Measurements from ENCODE around the gene COL21A1.

The COL21A1 gene

GRCh38 chr6:56162081-56162480, 85.3 kb downstream of the COL21A1 start:
- no peaks in the 10 kb centered on the region for H3K9me3 ChIP-seq (ENCODE audit: control extremely low read depth in 1 of 5, control insufficient read depth in 4 of 5, insufficient read depth in 2 of 5, low read depth in 1 of 5, low read length in 4 of 5)
- no peak overlapping the region for H3K27ac ChIP-seq (ENCODE audit: insufficient read depth in 1 of 2, low read depth in 1 of 2, low read length in 2 of 2, poor library complexity in 1 of 2, severe bottlenecking in 2 of 2)
- no peak for DNase-seq
- H3K27me3 ChIP-seq (replicated peaks in 2 of 5; ENCODE audit: control insufficient read depth in 4 of 5, insufficient read depth in 5 of 5, low read length in 4 of 5): no peaks in the 10 kb centered on the region
- no peak overlapping the region for H3K4me3 ChIP-seq (ENCODE audit: control insufficient read depth in 1 of 7, extremely low read depth in 1 of 7, insufficient read depth in 4 of 7, low read depth in 2 of 7, low read length in 6 of 7)
- no peaks in the 10 kb centered on the region for H3K4me1 ChIP-seq (ENCODE audit: control extremely low read depth in 1 of 4, control insufficient read depth in 4 of 4, insufficient read depth in 4 of 4, low read length in 3 of 4)
- ChIA-PET CTCF (no interaction called here), POLR2A (no interaction called here)
- 100% methylated on average over 1 of the region's 1 CpG for WGBS (ENCODE audit: insufficient coverage)
- no peaks in the 10 kb centered on the region for H3K36me3 ChIP-seq (ENCODE audit: control insufficient read depth in 4 of 4, insufficient read depth in 4 of 4, low read length in 3 of 4)

GRCh38 chr6:56160489-56160888, 86.9 kb downstream of the COL21A1 start:
- Histone ChIP-seq H3K4me3 (ENCODE audit: control insufficient read depth in 1 of 7, extremely low read depth in 1 of 7, insufficient read depth in 4 of 7, low read depth in 2 of 7, low read length in 6 of 7) (no peak overlapping the region), H3K27ac (ENCODE audit: insufficient read depth in 1 of 2, low read depth in 1 of 2, low read length in 2 of 2, poor library complexity in 1 of 2, severe bottlenecking in 2 of 2) (no peak overlapping the region), H3K36me3 (ENCODE audit: control insufficient read depth in 4 of 4, insufficient read depth in 4 of 4, low read length in 3 of 4) (no peaks in the 10 kb centered on the region), H3K4me1 (ENCODE audit: control extremely low read depth in 1 of 4, control insufficient read depth in 4 of 4, insufficient read depth in 4 of 4, low read length in 3 of 4) (no peaks in the 10 kb centered on the region), H3K27me3 (replicated peaks in 2 of 5; ENCODE audit: control insufficient read depth in 4 of 5, insufficient read depth in 5 of 5, low read length in 4 of 5) (no peaks in the 10 kb centered on the region), H3K9me3 (ENCODE audit: control extremely low read depth in 1 of 5, control insufficient read depth in 4 of 5, insufficient read depth in 2 of 5, low read depth in 1 of 5, low read length in 4 of 5) (no peaks in the 10 kb centered on the region)
- WGBS (ENCODE audit: insufficient coverage): 94% methylated on average over 2 of the region's 2 CpGs
- POLR2A ChIA-PET: no interaction called here
- no peak for DNase-seq
- CTCF ChIA-PET: no interaction called here

- ChIA-PET POLR2A (no interaction called here), CTCF (interaction anchor here (0.7 kb wide), 1 partner anchor 35 kb away, joined by 3 read pairs; no protein-coding TSS in a partner anchor)
- WGBS (ENCODE audit: insufficient coverage): 93% methylated on average over 2 of the region's 2 CpGs
- no peaks in the 10 kb centered on the region for H3K4me1 ChIP-seq (ENCODE audit: control extremely low read depth in 1 of 4, control insufficient read depth in 4 of 4, insufficient read depth in 4 of 4, low read length in 3 of 4)
- H3K36me3 ChIP-seq (ENCODE audit: control insufficient read depth in 4 of 4, insufficient read depth in 4 of 4, low read length in 3 of 4): no peaks in the 10 kb centered on the region
- H3K27ac ChIP-seq (ENCODE audit: insufficient read depth in 1 of 2, low read depth in 1 of 2, low read length in 2 of 2, poor library complexity in 1 of 2, severe bottlenecking in 2 of 2): no peak overlapping the region
- no peak for DNase-seq
- no peaks in the 10 kb centered on the region for H3K27me3 ChIP-seq (replicated peaks in 2 of 5; ENCODE audit: control insufficient read depth in 4 of 5, insufficient read depth in 5 of 5, low read length in 4 of 5)
- peaks cover 0 to 3% (median 0%) of the 10 kb centered on the region in 5 experiments for H3K9me3 ChIP-seq (ENCODE audit: control extremely low read depth in 1 of 5, control insufficient read depth in 4 of 5, insufficient read depth in 2 of 5, low read depth in 1 of 5, low read length in 4 of 5)
- H3K4me3 ChIP-seq (ENCODE audit: control insufficient read depth in 1 of 7, extremely low read depth in 1 of 7, insufficient read depth in 4 of 7, low read depth in 2 of 7, low read length in 6 of 7): no peak overlapping the region
Measured at GRCh38 chr6:56158571-56158970, 88.8 kb downstream of the COL21A1 start.

- no peak overlapping the region for H3K4me3 ChIP-seq (ENCODE audit: control insufficient read depth in 1 of 7, extremely low read depth in 1 of 7, insufficient read depth in 4 of 7, low read depth in 2 of 7, low read length in 6 of 7)
- WGBS (ENCODE audit: insufficient coverage): 93% methylated on average over 2 of the region's 2 CpGs
- no peak for DNase-seq
- no peaks in the 10 kb centered on the region for H3K36me3 ChIP-seq (ENCODE audit: control insufficient read depth in 4 of 4, insufficient read depth in 4 of 4, low read length in 3 of 4)
- CTCF ChIA-PET: no interaction called here
- H3K27ac ChIP-seq (ENCODE audit: insufficient read depth in 1 of 2, low read depth in 1 of 2, low read length in 2 of 2, poor library complexity in 1 of 2, severe bottlenecking in 2 of 2): no peak overlapping the region
- H3K27me3 ChIP-seq (replicated peaks in 2 of 5; ENCODE audit: control insufficient read depth in 4 of 5, insufficient read depth in 5 of 5, low read length in 4 of 5): no peaks in the 10 kb centered on the region
- POLR2A ChIA-PET: no interaction called here
- peaks cover 0 to 3% (median 0%) of the 10 kb centered on the region in 5 experiments for H3K9me3 ChIP-seq (ENCODE audit: control extremely low read depth in 1 of 5, control insufficient read depth in 4 of 5, insufficient read depth in 2 of 5, low read depth in 1 of 5, low read length in 4 of 5)
- no peaks in the 10 kb centered on the region for H3K4me1 ChIP-seq (ENCODE audit: control extremely low read depth in 1 of 4, control insufficient read depth in 4 of 4, insufficient read depth in 4 of 4, low read length in 3 of 4)
Measured at GRCh38 chr6:56156643-56157042, 90.7 kb downstream of the COL21A1 start.

GRCh38 chr6:56155634-56156141, 91.7 kb downstream of the COL21A1 start:
- H3K27me3 ChIP-seq (replicated peaks in 2 of 5; ENCODE audit: control insufficient read depth in 4 of 5, insufficient read depth in 5 of 5, low read length in 4 of 5): no peaks in the 10 kb centered on the region
- no CpG with 5 or more reads among the region's 4 CpGs for WGBS (ENCODE audit: insufficient coverage)
- H3K4me3 ChIP-seq (ENCODE audit: control insufficient read depth in 1 of 7, extremely low read depth in 1 of 7, insufficient read depth in 4 of 7, low read depth in 2 of 7, low read length in 6 of 7): no peak overlapping the region
- H3K27ac ChIP-seq (ENCODE audit: insufficient read depth in 1 of 2, low read depth in 1 of 2, low read length in 2 of 2, poor library complexity in 1 of 2, severe bottlenecking in 2 of 2): no peak overlapping the region
- DNase-seq: no peak
- H3K9me3 ChIP-seq (ENCODE audit: control extremely low read depth in 1 of 5, control insufficient read depth in 4 of 5, insufficient read depth in 2 of 5, low read depth in 1 of 5, low read length in 4 of 5): peaks cover 0 to 3% (median 0%) of the 10 kb centered on the region in 5 experiments
- CTCF ChIA-PET: no interaction called here
- H3K4me1 ChIP-seq (ENCODE audit: control extremely low read depth in 1 of 4, control insufficient read depth in 4 of 4, insufficient read depth in 4 of 4, low read length in 3 of 4): no peaks in the 10 kb centered on the region
- H3K36me3 ChIP-seq (ENCODE audit: control insufficient read depth in 4 of 4, insufficient read depth in 4 of 4, low read length in 3 of 4): no peaks in the 10 kb centered on the region
- POLR2A ChIA-PET: no interaction called here

- H3K27ac ChIP-seq (ENCODE audit: insufficient read depth in 1 of 2, low read depth in 1 of 2, low read length in 2 of 2, poor library complexity in 1 of 2, severe bottlenecking in 2 of 2): no peak overlapping the region
Measured at GRCh38 chr6:56154076-56154475, 93.3 kb downstream of the COL21A1 start.

DNA sequence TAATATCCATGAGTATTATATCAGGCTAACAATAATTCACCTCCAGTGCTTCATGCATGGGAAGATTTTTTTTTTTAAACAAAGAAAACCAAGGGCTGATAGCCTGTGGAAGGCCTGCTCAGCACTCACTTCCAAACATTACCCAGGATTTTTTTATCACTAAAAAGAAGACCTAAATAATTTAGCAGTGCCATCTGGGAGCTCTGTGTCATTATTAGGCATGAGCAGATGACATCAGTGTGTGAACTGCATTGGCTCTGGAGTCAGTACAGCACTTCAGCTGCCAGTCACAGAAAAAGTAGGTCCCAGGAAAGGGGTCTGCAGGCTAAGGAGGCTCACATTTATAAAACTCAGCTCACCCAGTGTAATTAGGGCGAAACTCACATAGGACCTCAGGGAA, 94.8 kb downstream of the COL21A1 start:
- 89% methylated on average over 1 of the region's 1 CpG for whole genome bisulfite sequencing (ENCODE audit: insufficient coverage)
- Histone ChIP-seq H3K9me3 (ENCODE audit: control extremely low read depth in 1 of 5, control insufficient read depth in 4 of 5, insufficient read depth in 2 of 5, low read depth in 1 of 5, low read length in 4 of 5) (peaks cover 0 to 3% (median 0%) of the 10 kb centered on the region in 5 experiments), H3K36me3 (ENCODE audit: control insufficient read depth in 4 of 4, insufficient read depth in 4 of 4, low read length in 3 of 4) (no peaks in the 10 kb centered on the region), H3K27ac (ENCODE audit: insufficient read depth in 1 of 2, low read depth in 1 of 2, low read length in 2 of 2, poor library complexity in 1 of 2, severe bottlenecking in 2 of 2) (no peak overlapping the region), H3K4me3 (ENCODE audit: control insufficient read depth in 1 of 7, extremely low read depth in 1 of 7, insufficient read depth in 4 of 7, low read depth in 2 of 7, low read length in 6 of 7) (no peak overlapping the region), H3K4me1 (ENCODE audit: control extremely low read depth in 1 of 4, control insufficient read depth in 4 of 4, insufficient read depth in 4 of 4, low read length in 3 of 4) (no peaks in the 10 kb centered on the region), H3K27me3 (replicated peaks in 2 of 5; ENCODE audit: control insufficient read depth in 4 of 5, insufficient read depth in 5 of 5, low read length in 4 of 5) (no peaks in the 10 kb centered on the region)
- ChIA-PET CTCF (no interaction called here), POLR2A (interaction anchor here (0.5 kb wide), 1 partner anchor 20 kb away, joined by 3 read pairs; no protein-coding TSS in a partner anchor)
- DNase-seq: no peak

More at GRCh38 chr6:56154076-56154475, 93.3 kb downstream of the COL21A1 start:
- ChIA-PET POLR2A (no interaction called here), CTCF (no interaction called here)
- Histone ChIP-seq H3K9me3 (ENCODE audit: control extremely low read depth in 1 of 5, control insufficient read depth in 4 of 5, insufficient read depth in 2 of 5, low read depth in 1 of 5, low read length in 4 of 5) (peaks cover 0 to 3% (median 0%) of the 10 kb centered on the region in 5 experiments), H3K36me3 (ENCODE audit: control insufficient read depth in 4 of 4, insufficient read depth in 4 of 4, low read length in 3 of 4) (no peaks in the 10 kb centered on the region), H3K4me1 (ENCODE audit: control extremely low read depth in 1 of 4, control insufficient read depth in 4 of 4, insufficient read depth in 4 of 4, low read length in 3 of 4) (no peaks in the 10 kb centered on the region), H3K4me3 (ENCODE audit: control insufficient read depth in 1 of 7, extremely low read depth in 1 of 7, insufficient read depth in 4 of 7, low read depth in 2 of 7, low read length in 6 of 7) (no peak overlapping the region), H3K27me3 (replicated peaks in 2 of 5; ENCODE audit: control insufficient read depth in 4 of 5, insufficient read depth in 5 of 5, low read length in 4 of 5) (no peaks in the 10 kb centered on the region)
- no peak for DNase-seq
